Activated CD4-positive, alpha-beta T cell treated with anti-CD3 and anti-CD28 coated beads, Interleukin-2, amount 10 ng/mL, durations not matched to agents 7 days and 5 days (primary cell): ENCODE results near the gene ABAT. TPM values are rescaled to one million over a fixed set of nuclear protein-coding genes. Genes with fewer than 3 reads are reported as not detected.
"Not testable (repeated sequence)": the region's sequence is repeated elsewhere in the genome, so short reads cannot be mapped to it uniquely, and the experiment has no call there.

Experiments used
- CTCF ChIA-PET: fragments of 350-600 bp; sonication (Branson Sonifier 250); formaldehyde crosslinking; loops from one replicate; lab custom pipeline; 2021; ENCODE audit warnings: antibody characterized with exemption; lab: Charles Lee
- POLR2A ChIA-PET: fragments of 350-600 bp; sonication (Branson Sonifier 250); formaldehyde crosslinking; loops from one replicate; lab custom pipeline; 2021; ENCODE audit warnings: antibody characterized with exemption; lab: Charles Lee
- DNase-seq: peaks from one replicate; pipeline ENCODE4 v3.0.0-alpha.2; 2020
- H3K27ac Mint-ChIP-seq: one replicate; pipeline ENCODE4 v1.8.0; 2021; ENCODE audit warnings: mild to moderate bottlenecking, moderate library complexity, mixed read lengths
- H3K27me3 Mint-ChIP-seq: one replicate; pipeline ENCODE4 v1.8.0; 2021; ENCODE audit warnings: mixed read lengths
- H3K36me3 Mint-ChIP-seq: one replicate; pipeline ENCODE4 v1.8.0; 2021; ENCODE audit warnings: low read depth, mixed read lengths
- H3K4me1 Mint-ChIP-seq: one replicate; pipeline ENCODE4 v1.8.0; 2021; ENCODE audit warnings: mixed read lengths
- H3K4me3 Mint-ChIP-seq: one replicate; pipeline ENCODE4 v1.8.0; 2021; ENCODE audit warnings: mild to moderate bottlenecking, moderate library complexity, mixed read lengths
- H3K9me3 Mint-ChIP-seq: one replicate; pipeline ENCODE4 v1.8.0; 2021; ENCODE audit warnings: mixed read lengths
- total RNA-seq, 2 experiments: library from RNA; stranded (reverse); gene quantifications; one replicate each; pipeline ENCODE4 v1.2.3, GENCODE V29; 2021

ABAT gene
- total RNA-seq, 2 experiments from 2014 or later = 5.4 to 5.6 TPM

DNA sequence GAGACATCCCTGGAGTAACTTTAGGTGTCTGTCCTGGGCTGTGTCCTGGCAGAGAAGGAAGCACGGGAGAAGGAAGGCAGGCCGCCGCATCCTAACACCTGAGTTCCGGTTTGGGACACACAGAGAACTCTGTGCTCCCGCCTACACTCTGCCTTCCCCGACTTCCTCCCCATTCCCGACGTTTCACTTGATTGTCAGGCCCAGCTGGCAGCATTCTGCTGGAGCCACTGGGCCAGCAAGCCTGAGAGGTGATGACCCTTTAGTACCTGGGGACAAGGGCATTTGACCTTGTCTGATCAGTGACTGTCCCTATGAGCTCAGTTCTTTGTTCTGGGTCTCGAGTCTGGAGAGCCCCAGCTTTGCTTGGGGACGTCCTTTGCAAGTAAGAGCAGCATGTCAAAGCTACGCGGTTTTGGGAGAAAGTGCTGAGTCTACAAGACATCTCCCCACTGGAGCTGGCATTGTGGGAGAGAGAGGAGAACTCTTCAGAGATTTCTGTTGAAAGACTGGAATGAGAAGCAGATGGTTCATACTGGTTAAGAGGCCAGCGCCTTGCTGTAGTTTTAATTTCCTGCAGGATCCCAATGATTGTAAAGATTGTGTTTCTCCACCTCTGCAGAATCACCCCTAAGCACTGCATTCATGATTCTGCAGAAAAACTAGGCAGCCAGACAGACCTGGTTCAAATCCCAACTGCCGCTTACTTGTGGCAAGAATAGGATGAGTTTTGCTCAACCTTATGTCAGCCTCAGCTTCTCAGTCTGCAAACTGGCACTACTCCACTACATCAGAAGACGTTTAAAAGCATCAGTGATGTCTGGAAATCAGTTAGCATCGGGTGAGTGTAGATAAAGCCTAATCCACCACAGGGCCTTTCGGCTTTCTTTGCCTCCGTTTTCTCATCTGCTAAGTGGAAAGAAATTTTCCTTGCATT lies 20.6 kb downstream of the ABAT start:
- no peak for DNase-seq
- CTCF ChIA-PET = no interaction called here
- POLR2A ChIA-PET = no interaction called here
- Mint-ChIP-seq H3K27me3 (no peaks in the 10 kb centered on the region), H3K27ac (no peak overlapping the region), H3K4me3 (no peak overlapping the region), H3K9me3 (peaks cover 7% of the 10 kb centered on the region), H3K36me3 (no peaks in the 10 kb centered on the region), H3K4me1 (no peaks in the 10 kb centered on the region)

- no peaks in the 10 kb centered on the region for H3K27me3 Mint-ChIP-seq
- no peaks in the 10 kb centered on the region for H3K9me3 Mint-ChIP-seq
- no peak overlapping the region for H3K4me3 Mint-ChIP-seq
- no peaks in the 10 kb centered on the region for H3K36me3 Mint-ChIP-seq
- H3K4me1 Mint-ChIP-seq = no peaks in the 10 kb centered on the region
- H3K27ac Mint-ChIP-seq = no peak overlapping the region
- ChIA-PET CTCF (interaction anchor here (0.6 kb wide), 1 partner anchor 302 kb away, joined by 3 read pairs; no protein-coding TSS in a partner anchor), POLR2A (no interaction called here)
- no peak for DNase-seq
These were observed 22.5 kb downstream of the ABAT start for GRCh38 chr16:8696880-8697279.

GRCh38 chr16:8697965-8698364 lies 23.5 kb downstream of the ABAT start:
- ChIA-PET CTCF (no interaction called here), POLR2A (no interaction called here)
- H3K4me3 Mint-ChIP-seq = no peak overlapping the region
- H3K27ac Mint-ChIP-seq = no peak overlapping the region
- H3K27me3 Mint-ChIP-seq = no peaks in the 10 kb centered on the region
- DNase-seq = no peak
- H3K4me1 Mint-ChIP-seq = no peaks in the 10 kb centered on the region
- no peaks in the 10 kb centered on the region for H3K36me3 Mint-ChIP-seq
- H3K9me3 Mint-ChIP-seq = no peaks in the 10 kb centered on the region

- no peak for DNase-seq
- no peaks in the 10 kb centered on the region for H3K27me3 Mint-ChIP-seq
- no peaks in the 10 kb centered on the region for H3K36me3 Mint-ChIP-seq
- no peak overlapping the region for H3K27ac Mint-ChIP-seq
- H3K4me1 Mint-ChIP-seq = no peaks in the 10 kb centered on the region
- no peak overlapping the region for H3K4me3 Mint-ChIP-seq
- POLR2A ChIA-PET = no interaction called here
- H3K9me3 Mint-ChIP-seq = no peaks in the 10 kb centered on the region
- CTCF ChIA-PET = no interaction called here
These were observed 29.3 kb downstream of the ABAT start for GRCh38 chr16:8703693-8704092.

GRCh38 chr16:8704098-8704497 lies 29.7 kb downstream of the ABAT start:
- no peak overlapping the region for H3K27ac Mint-ChIP-seq
- no peaks in the 10 kb centered on the region for H3K4me1 Mint-ChIP-seq

GRCh38 chr16:8705100-8705822 lies 30.8 kb downstream of the ABAT start:
- H3K27me3 Mint-ChIP-seq, H3K9me3 Mint-ChIP-seq, DNase-seq, H3K4me3 Mint-ChIP-seq, H3K36me3 Mint-ChIP-seq, H3K4me1 Mint-ChIP-seq, POLR2A ChIA-PET, H3K27ac Mint-ChIP-seq, CTCF ChIA-PET: not testable (repeated sequence)

More at GRCh38 chr16:8704098-8704497, 29.7 kb downstream of the ABAT start:
- no peak overlapping the region for H3K4me3 Mint-ChIP-seq
- H3K27me3 Mint-ChIP-seq = no peaks in the 10 kb centered on the region
- ChIA-PET CTCF (no interaction called here), POLR2A (no interaction called here)
- H3K9me3 Mint-ChIP-seq = no peaks in the 10 kb centered on the region
- H3K36me3 Mint-ChIP-seq = no peaks in the 10 kb centered on the region
- DNase-seq = no peak

DNA sequence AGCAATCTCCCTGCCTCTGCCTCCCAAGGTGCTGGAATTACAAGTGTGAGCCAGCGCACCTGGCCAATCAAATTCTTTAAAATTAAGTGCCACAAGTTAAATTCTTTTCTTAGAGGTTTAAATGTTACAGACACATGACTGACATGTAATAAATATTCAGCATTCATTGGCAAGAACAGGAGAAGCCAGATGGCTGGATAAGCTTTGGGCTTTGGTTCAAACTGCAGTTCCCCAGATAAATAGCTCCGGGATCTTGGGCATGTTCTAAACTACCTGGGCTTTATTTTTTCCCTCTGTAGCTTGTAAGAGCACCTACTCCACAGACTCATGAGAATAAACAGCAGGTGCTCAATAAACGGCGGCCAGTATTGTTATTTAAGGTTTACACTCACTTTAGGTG lies 34.1 kb downstream of the ABAT start:
- Mint-ChIP-seq H3K4me1 (no peaks in the 10 kb centered on the region), H3K4me3 (no peak overlapping the region), H3K36me3 (no peaks in the 10 kb centered on the region), H3K9me3 (no peaks in the 10 kb centered on the region), H3K27me3 (no peaks in the 10 kb centered on the region), H3K27ac (no peak overlapping the region)
- ChIA-PET POLR2A (no interaction called here), CTCF (interaction anchor here (1.1 to 1.2 kb wide), 2 partner anchors 18 to 43 kb away, joined by 3 read pairs; no protein-coding TSS in a partner anchor)
- DNase-seq = no peak

DNA sequence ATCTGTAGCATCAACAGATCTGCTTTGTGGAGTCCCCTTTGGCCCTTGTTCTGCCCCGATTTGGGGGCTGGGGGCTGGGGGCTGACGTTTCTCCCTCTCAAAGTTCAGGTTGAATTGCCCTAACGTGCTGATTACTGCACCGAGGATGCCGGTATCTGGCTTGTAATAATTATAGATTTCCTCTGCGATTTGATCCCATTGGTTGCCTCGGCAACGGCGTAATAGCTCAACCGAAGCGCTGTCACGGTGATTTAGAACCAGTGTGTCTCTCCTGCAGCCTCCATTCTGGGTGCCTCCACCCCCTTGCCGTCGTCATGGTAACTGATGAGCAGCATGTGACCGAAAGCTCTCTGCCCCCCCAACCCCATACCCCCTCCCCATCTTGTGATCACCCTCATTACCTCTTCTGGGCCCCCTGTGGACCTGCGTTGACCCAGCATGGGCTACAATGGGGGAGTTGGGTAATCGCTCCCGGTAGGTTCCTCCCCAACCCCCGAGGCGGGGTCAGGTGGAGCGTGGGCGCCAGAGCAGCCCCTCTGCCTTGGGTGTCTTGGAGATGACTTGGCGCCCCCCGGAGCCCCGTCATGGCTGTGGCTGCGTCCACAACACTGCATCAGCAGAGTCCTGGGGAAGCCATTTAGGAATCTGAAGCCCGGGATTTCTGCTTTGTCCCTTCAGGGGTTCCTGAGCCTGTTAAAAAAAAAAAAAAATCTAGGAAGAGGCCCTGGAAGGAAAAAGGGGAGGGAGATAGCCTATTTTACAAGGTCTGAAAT lies 38.4 kb downstream of the ABAT start:
- POLR2A ChIA-PET = interaction anchor here (0.6 kb wide), 1 partner anchor 47 kb away, joined by 4 read pairs; no protein-coding TSS in a partner anchor
- Mint-ChIP-seq H3K4me3 (no peak overlapping the region), H3K9me3 (peaks cover 3% of the 10 kb centered on the region), H3K36me3 (no peaks in the 10 kb centered on the region), H3K4me1 (no peaks in the 10 kb centered on the region), H3K27ac (no peak overlapping the region), H3K27me3 (no peaks in the 10 kb centered on the region)
- no peak for DNase-seq
- CTCF ChIA-PET = no interaction called here

DNA sequence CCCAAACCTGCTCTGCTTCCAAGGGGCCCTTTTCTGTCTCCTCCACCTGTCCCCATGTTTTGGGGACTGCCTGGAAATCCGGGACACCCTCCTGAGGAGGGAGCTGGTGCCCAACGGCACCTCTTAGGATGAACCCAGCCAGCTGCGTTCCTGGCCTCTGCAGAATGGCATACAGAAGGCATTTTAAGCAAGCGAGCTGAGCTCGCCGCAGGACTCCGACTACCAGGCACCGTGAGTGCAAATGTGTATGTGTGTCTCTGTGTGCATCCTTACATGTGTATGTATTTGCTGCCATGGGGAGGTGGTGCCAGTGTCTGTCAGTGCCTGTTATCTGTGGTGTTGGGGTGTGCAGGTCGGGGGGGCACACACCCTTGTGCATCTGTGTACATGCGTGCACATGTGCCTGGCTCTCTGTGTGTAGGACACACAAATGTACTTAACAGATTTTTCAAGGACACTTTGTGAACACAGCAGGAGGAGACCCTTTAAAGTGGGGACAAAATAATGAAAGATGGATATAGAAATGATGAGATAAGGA lies 39.3 kb downstream of the ABAT start:
- Mint-ChIP-seq H3K4me3 (no peak overlapping the region), H3K36me3 (no peaks in the 10 kb centered on the region), H3K27ac (no peak overlapping the region), H3K9me3 (peaks cover 3% of the 10 kb centered on the region), H3K27me3 (no peaks in the 10 kb centered on the region), H3K4me1 (no peaks in the 10 kb centered on the region)
- POLR2A ChIA-PET = interaction anchor here (0.6 kb wide), 1 partner anchor 46 kb away, joined by 4 read pairs; no protein-coding TSS in a partner anchor
- CTCF ChIA-PET = no interaction called here
- DNase-seq = no peak

- H3K27me3 Mint-ChIP-seq = no peaks in the 10 kb centered on the region
- H3K9me3 Mint-ChIP-seq = peaks cover 3% of the 10 kb centered on the region
- ChIA-PET POLR2A (no interaction called here), CTCF (no interaction called here)
- no peaks in the 10 kb centered on the region for H3K36me3 Mint-ChIP-seq
- no peak for DNase-seq
- no peaks in the 10 kb centered on the region for H3K4me1 Mint-ChIP-seq
- no peak overlapping the region for H3K4me3 Mint-ChIP-seq
- no peak overlapping the region for H3K27ac Mint-ChIP-seq
These were observed 39.8 kb downstream of the ABAT start for GRCh38 chr16:8714174-8714573.

DNA sequence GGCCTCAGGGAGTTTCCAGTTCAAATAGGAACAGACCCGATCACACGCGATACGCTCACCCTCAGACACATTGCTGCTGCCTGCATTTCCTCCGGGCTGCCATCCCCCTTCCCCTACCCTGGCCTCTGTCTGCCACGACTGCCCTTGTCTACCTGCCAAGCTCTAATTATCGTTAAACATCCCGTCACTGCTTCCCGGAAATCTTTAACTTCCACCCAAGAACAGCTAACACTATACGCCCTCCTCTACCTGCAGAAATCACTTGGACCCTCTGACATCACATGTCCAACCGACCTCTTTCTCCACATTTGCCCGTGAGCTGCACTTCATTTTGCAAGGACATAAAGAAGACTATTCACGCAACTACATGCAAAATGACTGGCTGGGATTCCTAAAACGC lies 40.4 kb downstream of the ABAT start:
- ChIA-PET POLR2A (no interaction called here), CTCF (no interaction called here)
- H3K27me3 Mint-ChIP-seq = no peaks in the 10 kb centered on the region
- H3K4me3 Mint-ChIP-seq = no peak overlapping the region
- no peaks in the 10 kb centered on the region for H3K4me1 Mint-ChIP-seq
- DNase-seq = no peak
- no peaks in the 10 kb centered on the region for H3K36me3 Mint-ChIP-seq
- H3K27ac Mint-ChIP-seq = no peak overlapping the region
- H3K9me3 Mint-ChIP-seq = peaks cover 3% of the 10 kb centered on the region

- POLR2A ChIA-PET = no interaction called here
- CTCF ChIA-PET = no interaction called here
- H3K4me3 Mint-ChIP-seq = no peak overlapping the region
These were observed 41.6 kb downstream of the ABAT start for GRCh38 chr16:8716052-8716451.

More at GRCh38 chr16:8716052-8716451, 41.6 kb downstream of the ABAT start:
- peaks cover 3% of the 10 kb centered on the region for H3K9me3 Mint-ChIP-seq
- no peaks in the 10 kb centered on the region for H3K27me3 Mint-ChIP-seq
- H3K36me3 Mint-ChIP-seq = no peaks in the 10 kb centered on the region
- H3K27ac Mint-ChIP-seq = no peak overlapping the region
- no peaks in the 10 kb centered on the region for H3K4me1 Mint-ChIP-seq
- DNase-seq = no peak
